Astrocyte (in vitro differentiated cells and primary cell): ENCODE results near the gene TEC. TPM values are rescaled to one million over a fixed set of nuclear protein-coding genes. Genes with fewer than 3 reads are reported as not detected.

Experiments
- DNase-seq: peaks from one replicate; pipeline ENCODE4 v3.0.0-alpha.2; 2010; ENCODE audit warnings: low read depth
- FAIRE-seq: peaks from 2 replicates; lab custom pipeline; 2011; peaks lifted over from hg19 to GRCh38; lab: Jason Lieb, UNC
- H2AFZ ChIP-seq: 2 replicates; pipeline ENCODE4 v1.6.0; 2012; ENCODE audit warnings: low read depth, low read length, inconsistent platforms
- H3K27ac ChIP-seq: 2 replicates; pipeline ENCODE4 v1.5.1; 2011; ENCODE audit warnings: low read depth, low read length, inconsistent platforms
- H3K27me3 ChIP-seq: 2 replicates; pipeline ENCODE4 v1.6.0; 2011; ENCODE audit warnings: low read length, inconsistent platforms; ENCODE audit not compliant: insufficient read depth
- H3K36me3 ChIP-seq: 2 replicates; pipeline ENCODE4 v1.5.1; 2011; ENCODE audit warnings: low read length, inconsistent platforms; ENCODE audit not compliant: insufficient read depth
- H3K4me1 ChIP-seq: 2 replicates; pipeline ENCODE4 v1.5.1; 2011; ENCODE audit warnings: low read length, inconsistent platforms; ENCODE audit not compliant: insufficient read depth
- H3K4me2 ChIP-seq: 2 replicates; pipeline ENCODE4 v1.6.0; 2012; ENCODE audit warnings: low read length, inconsistent platforms
- H3K4me3 ChIP-seq: 2 replicates; pipeline ENCODE4 v1.5.1; 2011; ENCODE audit warnings: low read depth, mild to moderate bottlenecking, low read length, inconsistent platforms; ENCODE audit not compliant: insufficient read depth
- H3K79me2 ChIP-seq: 2 replicates; pipeline ENCODE4 v1.6.0; 2012; ENCODE audit warnings: mild to moderate bottlenecking, low read length, inconsistent platforms; ENCODE audit not compliant: insufficient read depth
- H3K9ac ChIP-seq: 2 replicates; pipeline ENCODE4 v1.6.0; 2012; ENCODE audit warnings: mild to moderate bottlenecking, low read length, inconsistent platforms
- H3K9me3 ChIP-seq: 2 replicates; pipeline ENCODE4 v1.5.1; 2012; ENCODE audit warnings: low read depth, mild to moderate bottlenecking, low read length, inconsistent platforms; ENCODE audit not compliant: insufficient read depth
- H4K20me1 ChIP-seq: 2 replicates; pipeline ENCODE4 v1.6.0; 2012; ENCODE audit warnings: low read length, inconsistent platforms; ENCODE audit not compliant: insufficient read depth
- H3K27ac Mint-ChIP-seq: one replicate; pipeline ENCODE4 v1.8.0; 2021; ENCODE audit warnings: mild to moderate bottlenecking, mixed read lengths; ENCODE audit not compliant: unreplicated experiment
- H3K27me3 Mint-ChIP-seq: one replicate; pipeline ENCODE4 v1.8.0; 2021; ENCODE audit warnings: low read depth, mixed read lengths; ENCODE audit not compliant: unreplicated experiment
- H3K36me3 Mint-ChIP-seq: one replicate; pipeline ENCODE4 v1.8.0; 2021; ENCODE audit warnings: low read depth, mixed read lengths; ENCODE audit not compliant: unreplicated experiment
- H3K4me1 Mint-ChIP-seq: one replicate; pipeline ENCODE4 v1.8.0; 2021; ENCODE audit warnings: low read depth, mixed read lengths; ENCODE audit not compliant: unreplicated experiment
- H3K4me3 Mint-ChIP-seq: one replicate; pipeline ENCODE4 v1.8.0; 2021; ENCODE audit warnings: mild to moderate bottlenecking, moderate library complexity, mixed read lengths; ENCODE audit not compliant: unreplicated experiment
- H3K9me3 Mint-ChIP-seq: one replicate; pipeline ENCODE4 v1.8.0; 2021; ENCODE audit warnings: mild to moderate bottlenecking, mixed read lengths; ENCODE audit not compliant: unreplicated experiment
- EZH2 ChIP-seq: IDR thresholded peaks from 2 replicates; pipeline ENCODE4 v1.6.1; 2012; ENCODE audit warnings: mild to moderate bottlenecking, low read length, inconsistent platforms; ENCODE audit not compliant: insufficient read depth
- total RNA-seq: library from RNA; stranded (reverse); gene quantifications from 2 replicates; pipeline ENCODE4 v1.2.1, GENCODE V29; 2021
- TF ChIP-seq, protein P1 (sequence below): IDR thresholded peaks from 2 replicates; pipeline ENCODE4 v1.5.1; 2011; ENCODE audit warnings: low read depth, mild to moderate bottlenecking, inconsistent platforms, low read length, moderate library complexity; ENCODE audit not compliant: insufficient read depth

The TEC gene
- total RNA-seq, 1 donor from 2014 or later = 0.61 TPM

DNA sequence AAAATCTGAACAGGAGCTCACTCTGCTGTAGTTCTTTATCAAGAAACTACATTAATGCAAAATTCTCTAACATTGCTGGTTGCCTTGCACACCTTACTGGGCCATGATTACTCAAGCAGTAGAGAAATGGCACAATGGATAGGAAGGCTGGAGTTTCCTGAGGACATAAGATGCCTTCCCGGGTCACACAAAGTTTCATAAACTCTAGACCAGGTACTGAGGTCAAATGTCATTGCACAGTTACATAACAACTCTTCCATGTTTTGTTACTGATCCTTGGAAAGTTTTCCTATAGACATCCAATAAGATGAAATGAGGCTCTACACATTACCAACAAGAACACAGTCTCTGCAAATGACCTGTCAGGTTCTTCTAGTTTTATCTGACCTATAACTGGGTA lies 9.9 kb downstream of the TEC start:
- no peak overlapping the region for H2AFZ ChIP-seq
- no peak overlapping the region for H3K27ac ChIP-seq
- H3K27me3 Mint-ChIP-seq = no peaks in the 10 kb centered on the region
- DNase-seq = no peak
- no peak overlapping the region for H3K4me3 ChIP-seq
- H3K4me2 ChIP-seq = no peak overlapping the region
- H3K27ac Mint-ChIP-seq = no peak overlapping the region
- H3K36me3 Mint-ChIP-seq = no peaks in the 10 kb centered on the region
- no peaks in the 10 kb centered on the region for H3K36me3 ChIP-seq
- H3K4me1 Mint-ChIP-seq = peaks cover 2% of the 10 kb centered on the region
- no peak for TF ChIP-seq EZH2
- TF ChIP-seq, protein P1, sequence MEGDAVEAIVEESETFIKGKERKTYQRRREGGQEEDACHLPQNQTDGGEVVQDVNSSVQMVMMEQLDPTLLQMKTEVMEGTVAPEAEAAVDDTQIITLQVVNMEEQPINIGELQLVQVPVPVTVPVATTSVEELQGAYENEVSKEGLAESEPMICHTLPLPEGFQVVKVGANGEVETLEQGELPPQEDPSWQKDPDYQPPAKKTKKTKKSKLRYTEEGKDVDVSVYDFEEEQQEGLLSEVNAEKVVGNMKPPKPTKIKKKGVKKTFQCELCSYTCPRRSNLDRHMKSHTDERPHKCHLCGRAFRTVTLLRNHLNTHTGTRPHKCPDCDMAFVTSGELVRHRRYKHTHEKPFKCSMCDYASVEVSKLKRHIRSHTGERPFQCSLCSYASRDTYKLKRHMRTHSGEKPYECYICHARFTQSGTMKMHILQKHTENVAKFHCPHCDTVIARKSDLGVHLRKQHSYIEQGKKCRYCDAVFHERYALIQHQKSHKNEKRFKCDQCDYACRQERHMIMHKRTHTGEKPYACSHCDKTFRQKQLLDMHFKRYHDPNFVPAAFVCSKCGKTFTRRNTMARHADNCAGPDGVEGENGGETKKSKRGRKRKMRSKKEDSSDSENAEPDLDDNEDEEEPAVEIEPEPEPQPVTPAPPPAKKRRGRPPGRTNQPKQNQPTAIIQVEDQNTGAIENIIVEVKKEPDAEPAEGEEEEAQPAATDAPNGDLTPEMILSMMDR = no peak
- H3K9me3 Mint-ChIP-seq = no peaks in the 10 kb centered on the region
- FAIRE-seq = no peak
- no peaks in the 10 kb centered on the region for H3K27me3 ChIP-seq
- H3K4me3 Mint-ChIP-seq = no peak overlapping the region
- no peaks in the 10 kb centered on the region for H4K20me1 ChIP-seq
- no peaks in the 10 kb centered on the region for H3K4me1 ChIP-seq
- H3K79me2 ChIP-seq = no peaks in the 10 kb centered on the region
- no peak overlapping the region for H3K9ac ChIP-seq
- H3K9me3 ChIP-seq = no peaks in the 10 kb centered on the region

DNA sequence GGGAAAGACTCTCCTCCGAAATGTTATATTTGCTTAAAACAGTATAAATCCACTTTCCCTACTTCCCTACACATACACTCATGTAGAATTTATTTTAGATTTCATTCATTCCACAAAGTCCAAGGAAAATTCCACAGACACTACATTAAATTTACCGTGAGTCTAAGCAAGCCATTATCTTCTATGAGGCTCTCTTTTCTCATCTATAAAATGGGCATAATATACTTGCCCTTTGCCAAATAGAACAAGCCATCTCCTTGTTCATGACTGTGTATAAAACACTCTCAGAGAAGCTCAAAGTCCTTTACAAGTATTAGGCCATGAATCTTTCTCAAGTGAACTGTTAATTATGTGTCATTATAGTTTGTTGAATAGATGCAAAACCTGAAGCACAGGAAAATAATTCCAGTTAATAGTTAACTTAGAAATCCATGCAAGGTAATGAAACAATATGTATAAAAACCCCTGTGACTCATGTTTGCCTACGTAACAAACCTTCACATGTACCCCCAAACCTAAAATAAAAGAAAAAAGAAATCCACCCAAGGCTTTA lies 10.7 kb downstream of the TEC start:
- H3K27me3 ChIP-seq = no peaks in the 10 kb centered on the region
- FAIRE-seq = no peak

DNA sequence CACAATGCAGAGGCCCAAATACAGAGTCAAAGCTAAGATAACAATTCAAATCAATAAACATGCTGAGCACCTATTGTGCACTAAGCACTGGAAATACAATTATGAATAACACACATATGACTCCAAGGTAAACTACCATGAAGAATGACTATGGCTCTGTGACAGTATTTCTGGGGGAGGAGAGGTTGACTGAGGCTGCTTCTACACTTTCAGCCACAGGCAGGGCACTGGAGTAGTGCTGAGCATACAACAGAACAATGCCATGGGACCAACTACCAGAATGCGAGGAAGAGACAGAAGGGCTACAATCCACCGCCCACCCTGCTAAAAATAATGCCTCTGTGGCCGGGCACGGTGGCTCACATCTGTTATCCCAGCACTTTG lies 13.7 kb downstream of the TEC start:
- Mint-ChIP-seq H3K9me3 (no peaks in the 10 kb centered on the region), H3K4me3 (no peak overlapping the region), H3K36me3 (no peaks in the 10 kb centered on the region), H3K27me3 (peaks cover 3% of the 10 kb centered on the region), H3K27ac (no peak overlapping the region), H3K4me1 (no peaks in the 10 kb centered on the region)
- TF ChIP-seq, protein P1 = no peak
- no peak for TF ChIP-seq EZH2
- Histone ChIP-seq H4K20me1 (no peaks in the 10 kb centered on the region), H3K4me2 (no peak overlapping the region), H3K27ac (no peak overlapping the region), H3K27me3 (no peaks in the 10 kb centered on the region), H3K9ac (no peak overlapping the region), H3K79me2 (no peaks in the 10 kb centered on the region), H2AFZ (no peak overlapping the region), H3K9me3 (no peaks in the 10 kb centered on the region), H3K4me3 (no peak overlapping the region), H3K4me1 (peaks cover 7% of the 10 kb centered on the region), H3K36me3 (no peaks in the 10 kb centered on the region)
- FAIRE-seq (no peak), DNase-seq (no peak)

More for the DNA sequence above, 10.7 kb downstream of the TEC start:
- H3K27ac Mint-ChIP-seq = no peak overlapping the region
- H3K36me3 Mint-ChIP-seq = no peaks in the 10 kb centered on the region
- no peaks in the 10 kb centered on the region for H4K20me1 ChIP-seq
- H3K9ac ChIP-seq = no peak overlapping the region
- TF ChIP-seq, protein P1 = no peak
- TF ChIP-seq EZH2 = no peak
- no peaks in the 10 kb centered on the region for H3K27me3 Mint-ChIP-seq
- H3K4me2 ChIP-seq = no peak overlapping the region
- no peak for DNase-seq
- H3K36me3 ChIP-seq = no peaks in the 10 kb centered on the region
- H2AFZ ChIP-seq = no peak overlapping the region
- no peak overlapping the region for H3K4me3 Mint-ChIP-seq
- no peaks in the 10 kb centered on the region for H3K9me3 Mint-ChIP-seq
- no peak overlapping the region for H3K27ac ChIP-seq
- peaks cover 4% of the 10 kb centered on the region for H3K4me1 ChIP-seq
- no peak overlapping the region for H3K4me3 ChIP-seq
- H3K9me3 ChIP-seq = no peaks in the 10 kb centered on the region
- H3K4me1 Mint-ChIP-seq = peaks cover 2% of the 10 kb centered on the region
- no peaks in the 10 kb centered on the region for H3K79me2 ChIP-seq
